Gastrocnemius medialis (tissue), 4 donors: ENCODE data around the gene CTBP2. TPM values are rescaled to one million over a fixed set of nuclear protein-coding genes. Genes with fewer than 3 reads are reported as not detected.
A peak's percentile ranks its signal among the peaks of the same experiment; 100 is the strongest.

Experiments
- ATAC-seq, 2 donors: fragments of 150-250 bp; one replicate each; pipeline ENCODE4 v1.9.1; 2016
- DNase-seq, 2 donors: peaks; one replicate each; pipeline ENCODE4 v3.0.0-alpha.2; 2019
- H3K27ac ChIP-seq, 4 donors: fragments of 200-600 bp; sonication (generic); 1 replicate in 1 of 4; 2 replicates in 3 of 4; pipeline ENCODE4 v1.5.1; 2016 to 2018; ENCODE audit warnings: mild to moderate bottlenecking in 2 of 4, moderate library complexity in 1 of 4
- H3K27me3 ChIP-seq, 3 donors: fragments of 200-600 bp; sonication (generic) in 2 of 3; 1 replicate in 1 of 3; 2 replicates in 2 of 3; pipeline versions ENCODE4 v1.5.1 to v1.6.0; 2016 to 2019; ENCODE audit warnings: mild to moderate bottlenecking in 1 of 3, moderate library complexity in 1 of 3
- H3K36me3 ChIP-seq, 2 donors: fragments of 200-600 bp; sonication (generic) in 1 of 2; one replicate each; pipeline ENCODE4 v1.5.1; 2017 to 2018
- H3K4me1 ChIP-seq, 2 donors: fragments of 200-600 bp; sonication (generic) in 1 of 2; one replicate each; pipeline ENCODE4 v1.5.1; 2016 to 2017; ENCODE audit warnings: mild to moderate bottlenecking in 2 of 2
- H3K4me3 ChIP-seq, 4 donors: fragments of 200-600 bp; sonication (generic) in 3 of 4; 1 replicate in 1 of 4; 2 replicates in 3 of 4; pipeline ENCODE4 v1.5.1; 2016 to 2019; ENCODE audit warnings: mild to moderate bottlenecking in 2 of 4
- H3K9me3 ChIP-seq, 3 donors: fragments of 200-600 bp; sonication (generic) in 2 of 3; 1 replicate in 1 of 3; 2 replicates in 2 of 3; pipeline ENCODE4 v1.5.1; 2016 to 2019
- CTCF ChIP-seq, 5 experiments: fragments of 450-650 bp in 3 of 5; fragments of 200-600 bp in 2 of 5; sonication (generic) in 2 of 5; IDR thresholded peaks in 4 of 5; conservative IDR thresholded peaks in 1 of 5; 1 replicate in 4 of 5; 2 replicates in 1 of 5; pipeline ENCODE4 v1.5.1; 2016 to 2019; ENCODE audit warnings: antibody characterized with exemption in 5 of 5, mild to moderate bottlenecking in 3 of 5, moderate library complexity in 3 of 5
- POLR2A ChIP-seq, 2 donors: fragments of 450-650 bp; IDR thresholded peaks; one replicate each; pipeline ENCODE4 v1.6.1; 2017; ENCODE audit warnings: antibody characterized with exemption in 2 of 2, mild to moderate bottlenecking in 2 of 2, moderate library complexity in 2 of 2
- in situ Hi-C, 4 donors: fragments of 200-750 bp; cut with MboI; loops; one replicate each; pipeline versions ENCODE4 v1.15.0 to v1.8.0; 2017; ENCODE audit warnings: low sequenced_read_pairs in 4 of 4
- intact Hi-C: fragments of 100-400 bp; cut with DNase I; formaldehyde crosslinking; loops from one replicate; pipeline ENCODE4 v1.15.1; 2023; ENCODE audit warnings: low total_unique reads
- total RNA-seq, 4 donors: library from RNA; depleted of rRNA; stranded (reverse); fragments of >200 nt; gene quantifications; one replicate each; pipeline versions ENCODE4 v1.1.0 to v1.2.3, GENCODE V29; 2016

The CTBP2 gene
- total RNA-seq, 4 donors from 2014 or later, result 13.9 to 36.7 (median 21.1) TPM

GRCh38 chr10:124987788-124988187, 172.6 kb downstream of the CTBP2 start:
- TF ChIP-seq CTCF (IDR thresholded peaks at IDR 0.05 in 4 of 5, conservative IDR thresholded peaks at IDR 0.05 in 1 of 5) (no peak), POLR2A (IDR thresholded peaks at IDR 0.05) (no peak)
- ATAC-seq, result no peak

GRCh38 chr10:124985162-124985561, 175.2 kb downstream of the CTBP2 start:
- H3K4me3 ChIP-seq, result no peak overlapping the region
- intact Hi-C loops, result no loop called here
- H3K27ac ChIP-seq, result no peak overlapping the region
- no peaks in the 10 kb centered on the region for H3K27me3 ChIP-seq
- in situ Hi-C loops, result no loop called here
- TF ChIP-seq CTCF (IDR thresholded peaks at IDR 0.05 in 4 of 5, conservative IDR thresholded peaks at IDR 0.05 in 1 of 5), result no peak
- no peak for TF ChIP-seq POLR2A (IDR thresholded peaks at IDR 0.05)
- DNase-seq, result no peak
- H3K36me3 ChIP-seq, result peaks cover 0 to 53% of the 10 kb centered on the region in 2 donors
- H3K9me3 ChIP-seq, result no peaks in the 10 kb centered on the region
- H3K4me1 ChIP-seq, result peaks cover 5 to 10% of the 10 kb centered on the region in 2 donors
- ATAC-seq, result no peak

More at GRCh38 chr10:124987788-124988187, 172.6 kb downstream of the CTBP2 start:
- peaks cover 22 to 28% of the 10 kb centered on the region in 2 donors for H3K4me1 ChIP-seq
- no peaks in the 10 kb centered on the region for H3K27me3 ChIP-seq
- no peak overlapping the region for H3K4me3 ChIP-seq
- peak overlapping the region; percentile 0 to 41 (median 20) for H3K27ac ChIP-seq
- intact Hi-C loops (no loop called here), in situ Hi-C loops (no loop called here)
- H3K36me3 ChIP-seq, result peaks cover 0 to 57% of the 10 kb centered on the region in 2 donors
- no peak for DNase-seq
- no peaks in the 10 kb centered on the region for H3K9me3 ChIP-seq

- Histone ChIP-seq H3K9me3 (no peaks in the 10 kb centered on the region), H3K27me3 (no peaks in the 10 kb centered on the region), H3K27ac (peak overlapping the region in 2 of 4 donors; percentile 15 to 34), H3K36me3 (peaks cover 0 to 53% of the 10 kb centered on the region in 2 donors), H3K4me1 (peaks cover 3% of the 10 kb centered on the region in 2 donors), H3K4me3 (no peak overlapping the region)
- TF ChIP-seq CTCF (IDR thresholded peaks at IDR 0.05 in 4 of 5, conservative IDR thresholded peaks at IDR 0.05 in 1 of 5) (no peak), POLR2A (IDR thresholded peaks at IDR 0.05) (no peak)
- intact Hi-C loops, result no loop called here
- in situ Hi-C loops, result no loop called here
- ATAC-seq, result no peak
- no peak for DNase-seq
These were observed 176.0 kb downstream of the CTBP2 start for GRCh38 chr10:124984376-124984775.

- Histone ChIP-seq H3K36me3 (peaks cover 0 to 53% of the 10 kb centered on the region in 2 donors), H3K9me3 (no peaks in the 10 kb centered on the region), H3K27ac (peak overlapping the region in 1 of 4 donors; percentile 28), H3K4me1 (peaks cover 3 to 8% of the 10 kb centered on the region in 2 donors), H3K27me3 (no peaks in the 10 kb centered on the region), H3K4me3 (no peak overlapping the region)
- DNase-seq (no peak), ATAC-seq (no peak)
- intact Hi-C loops (no loop called here), in situ Hi-C loops (no loop called here)
- TF ChIP-seq CTCF (IDR thresholded peaks at IDR 0.05 in 4 of 5, conservative IDR thresholded peaks at IDR 0.05 in 1 of 5) (no peak), POLR2A (IDR thresholded peaks at IDR 0.05) (no peak)
These were observed 177.0 kb downstream of the CTBP2 start for GRCh38 chr10:124983321-124983720.

- no peak for DNase-seq
- peak overlapping the region; percentile 4 to 60 (median 42) for H3K27ac ChIP-seq
- intact Hi-C loops, result no loop called here
These were observed 182.0 kb downstream of the CTBP2 start for GRCh38 chr10:124978376-124978725.

More at GRCh38 chr10:124978376-124978725, 182.0 kb downstream of the CTBP2 start:
- no peaks in the 10 kb centered on the region for H3K27me3 ChIP-seq
- H3K36me3 ChIP-seq, result peaks cover 0 to 36% of the 10 kb centered on the region in 2 donors
- no peaks in the 10 kb centered on the region for H3K9me3 ChIP-seq
- H3K4me1 ChIP-seq, result peaks cover 21 to 24% of the 10 kb centered on the region in 2 donors
- ATAC-seq, result peak; percentile 7 to 11
- H3K4me3 ChIP-seq, result no peak overlapping the region
- in situ Hi-C loops, result no loop called here
- TF ChIP-seq POLR2A (IDR thresholded peaks at IDR 0.05) (no peak), CTCF (IDR thresholded peaks at IDR 0.05 in 4 of 5, conservative IDR thresholded peaks at IDR 0.05 in 1 of 5) (no peak)
